ENCODE data around the gene ERO1B. TPM values are rescaled to one million over a fixed set of nuclear protein-coding genes. Genes with fewer than 3 reads are reported as not detected.

Gene ERO1B
- total RNA-seq, 2 experiments from 2014 or later: 1.9 to 2.0 TPM

Other genes with a start within 250 kb of the ERO1B start
- gene NID1, start 216.9 kb downstream of the ERO1B start, total RNA-seq: under 1 TPM; 0.04 to 0.07 TPM
- 1 to 10 TPM; 7.2 to 8.1 TPM for gene GPR137B, start 139.4 kb downstream of the ERO1B start, total RNA-seq
- 1 to 10 TPM; 1.7 to 3.0 TPM for gene EDARADD, start 112.3 kb upstream of the ERO1B start, total RNA-seq
- gene LGALS8, start 242.0 kb upstream of the ERO1B start, total RNA-seq: 10 to 100 TPM; 87.3 to 89.3 TPM

All from activated CD8-positive, alpha-beta T cell treated with anti-CD3 and anti-CD28 coated beads for 36 hours (primary cell).